CD4-positive, alpha-beta T cell treated with Interleukin-4 for 1 hour (primary cell): ENCODE results near the gene ECHS1.

ENCODE experiments used
- DNase-seq, 2 donors: peaks; one replicate each; pipeline ENCODE4 v3.0.0-alpha.2; 2020 to 2022

The ECHS1 gene

DNA sequence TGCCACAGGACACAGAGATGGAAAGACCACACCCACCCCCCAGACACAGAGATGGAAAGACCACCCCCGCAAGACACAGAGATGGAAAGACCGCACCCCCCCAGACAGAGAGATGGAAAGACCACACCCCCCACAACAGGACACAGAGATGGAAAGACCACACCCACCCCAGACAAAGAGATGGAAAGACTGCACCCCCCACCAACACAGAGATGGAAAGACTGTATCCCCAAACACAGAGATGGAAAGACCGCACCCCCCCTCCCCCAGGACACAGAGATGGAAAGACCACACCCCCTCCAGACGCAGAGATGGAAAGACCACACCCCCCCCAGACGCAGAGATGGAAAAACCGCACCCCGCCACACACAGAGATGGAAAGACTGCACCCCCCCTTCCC is 56.4 kb downstream of the ECHS1 start:
- no peak for DNase-seq

DNA sequence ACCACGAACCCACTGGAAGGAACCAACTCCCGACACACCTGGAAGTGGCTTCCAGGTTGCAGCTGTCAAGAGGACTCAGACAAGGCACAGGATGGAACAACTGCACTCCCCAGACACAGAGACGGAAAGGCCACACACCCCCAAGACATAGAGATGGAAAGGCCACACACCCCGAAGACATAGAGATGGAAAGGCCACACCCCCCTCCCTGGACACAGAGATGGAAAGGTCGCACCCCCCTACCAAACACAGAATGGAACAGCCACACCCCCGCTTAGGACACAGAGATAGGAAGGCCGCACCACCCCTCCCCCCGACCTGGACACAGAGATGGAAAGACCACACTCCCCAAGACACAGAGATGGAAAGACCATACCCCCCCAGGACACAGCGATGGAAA is 56.9 kb downstream of the ECHS1 start:
- no peak for DNase-seq

DNA sequence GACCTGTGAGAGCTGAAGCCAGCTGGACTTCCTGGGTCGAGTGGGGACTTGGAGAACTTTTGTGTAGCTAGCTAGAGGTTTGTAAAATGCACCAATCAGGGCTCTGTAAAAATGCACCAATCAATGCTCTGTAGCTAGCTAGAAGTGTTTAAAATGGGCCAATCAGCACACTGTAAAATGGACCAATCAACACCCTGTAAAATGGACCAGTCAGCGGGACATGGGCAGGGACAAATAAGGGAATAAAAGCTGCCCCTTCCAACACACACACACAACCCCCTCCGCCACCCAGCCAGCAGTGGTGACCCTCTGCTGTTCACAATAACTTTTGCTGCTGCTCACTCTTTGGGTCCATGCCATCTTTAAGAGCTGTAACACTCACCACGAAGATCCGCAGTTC is 57.3 kb downstream of the ECHS1 start:
- no peak for DNase-seq

DNA sequence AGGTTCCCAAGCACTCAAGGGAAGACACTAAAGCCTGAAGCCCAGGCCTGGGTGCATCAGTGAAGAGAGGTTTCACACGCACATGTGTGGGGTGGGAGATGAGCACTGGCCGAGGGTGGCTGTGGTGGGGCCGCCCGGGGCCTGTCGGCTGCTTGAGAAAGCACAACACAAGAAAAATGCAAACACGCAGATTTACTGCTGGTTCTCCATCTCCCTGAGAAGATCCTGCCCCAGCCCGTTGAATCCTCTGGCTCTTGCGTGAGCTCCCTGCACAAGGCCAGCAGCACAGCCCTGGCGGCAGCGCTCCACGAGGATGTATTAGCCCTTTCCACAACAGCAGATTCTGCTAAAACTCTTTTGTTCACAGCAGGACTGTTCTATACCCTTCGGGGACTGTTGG is 58.2 kb downstream of the ECHS1 start:
- DNase-seq, result no peak

DNA sequence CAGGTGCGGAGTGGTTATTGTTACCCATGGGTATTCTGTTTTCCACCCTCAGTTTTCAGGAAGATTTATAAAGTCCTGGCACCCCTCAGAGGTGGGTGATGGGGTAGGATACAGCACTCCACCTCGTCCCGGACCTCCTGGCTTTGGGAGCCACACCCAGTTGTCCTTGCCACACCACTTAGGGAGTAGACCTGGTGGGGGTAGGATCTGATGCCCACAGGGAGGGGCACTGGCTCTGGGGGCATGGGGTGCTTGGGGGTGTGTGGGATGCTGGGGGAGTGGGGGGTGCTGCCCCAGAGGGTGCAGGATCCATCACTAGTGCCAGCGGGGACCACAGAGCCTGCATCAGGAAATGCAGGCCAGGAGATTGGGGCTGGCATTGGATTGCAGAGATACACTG is 60.0 kb downstream of the ECHS1 start:
- no peak for DNase-seq

DNA sequence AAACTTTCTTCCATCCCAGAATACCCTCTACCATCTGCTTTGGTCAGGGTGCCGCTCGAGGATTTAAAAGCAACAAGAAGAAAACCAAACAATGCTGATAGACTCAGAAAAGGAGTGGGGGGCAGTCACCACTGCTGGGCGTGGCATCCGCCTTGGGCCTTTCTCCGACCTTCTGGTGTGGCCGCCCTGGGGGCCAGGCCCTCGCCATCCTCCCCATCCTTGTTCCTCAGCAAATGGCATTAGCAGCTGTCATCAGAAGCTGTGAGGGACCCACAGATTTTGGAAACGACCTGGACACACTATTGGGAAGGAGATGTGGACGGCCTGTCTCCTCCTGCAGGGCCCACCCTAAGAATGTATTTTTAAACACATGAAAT is 60.4 kb downstream of the ECHS1 start:
- no peak for DNase-seq
